GM21526 (cell line): ENCODE measurements around the gene WWTR1.
A peak's percentile ranks its signal among the peaks of the same experiment; 100 is the strongest.

Source experiments
- ATAC-seq: cut with Tn5 transposase; IDR thresholded peaks from one replicate; pipeline ENCODE4 v1.9.1; 2021; ENCODE audit warnings: moderate library complexity; ENCODE audit not compliant: unreplicated experiment, low FRiP score

The WWTR1 gene

GRCh38 chr3:149541091-149541491 is 116.7 kb downstream of the WWTR1 start:
- ATAC-seq, result no peak

- ATAC-seq, result no peak
These were observed 119.5 kb downstream of the WWTR1 start for GRCh38 chr3:149538371-149538770.

GRCh38 chr3:149536429-149536828 is 121.4 kb downstream of the WWTR1 start:
- ATAC-seq, result no peak

- ATAC-seq, result no peak
These were observed 122.5 kb downstream of the WWTR1 start for GRCh38 chr3:149535333-149535685.

GRCh38 chr3:149534671-149535332 is 123.0 kb downstream of the WWTR1 start:
- no peak for ATAC-seq

GRCh38 chr3:149534082-149534481 is 123.7 kb downstream of the WWTR1 start:
- ATAC-seq, result no peak

- no peak for ATAC-seq
These were observed 125.2 kb downstream of the WWTR1 start for GRCh38 chr3:149532489-149533180.

GRCh38 chr3:149529099-149529498 is 128.7 kb downstream of the WWTR1 start:
- ATAC-seq, result no peak

GRCh38 chr3:149528340-149528650 is 129.5 kb downstream of the WWTR1 start:
- no peak for ATAC-seq

- no peak for ATAC-seq
These were observed 130.1 kb downstream of the WWTR1 start for GRCh38 chr3:149527531-149528339.

- no peak for ATAC-seq
These were observed 134.1 kb downstream of the WWTR1 start for GRCh38 chr3:149523512-149524299.

- ATAC-seq, result no peak
These were observed 137.9 kb downstream of the WWTR1 start for GRCh38 chr3:149519912-149520311.

GRCh38 chr3:149516920-149517319 is 140.9 kb downstream of the WWTR1 start:
- ATAC-seq, result no peak

GRCh38 chr3:149515249-149515648 is 142.6 kb downstream of the WWTR1 start:
- no peak for ATAC-seq

GRCh38 chr3:149514471-149514870 is 143.4 kb downstream of the WWTR1 start:
- no peak for ATAC-seq

- ATAC-seq, result peak; percentile 90
These were observed 145.6 kb downstream of the WWTR1 start for GRCh38 chr3:149512073-149512782.

GRCh38 chr3:149511040-149511626 is 146.7 kb downstream of the WWTR1 start:
- no peak for ATAC-seq

GRCh38 chr3:149510480-149510879 is 147.3 kb downstream of the WWTR1 start:
- ATAC-seq, result no peak

- ATAC-seq, result no peak
These were observed 148.3 kb downstream of the WWTR1 start for GRCh38 chr3:149509526-149509925.
